Pancreas (tissue), 10 donors: ENCODE data around the gene P2RX3. TPM values are rescaled to one million over a fixed set of nuclear protein-coding genes. Genes with fewer than 3 reads are reported as not detected.
A peak's percentile ranks its signal among the peaks of the same experiment; 100 is the strongest.

Experiments
- ATAC-seq, 4 donors: fragments of 200-7000 bp; cut with Tn5 transposase; one replicate each; pipeline versions ENCODE4 v1.8.0 to v1.9.1; 2020; ENCODE audit warnings: mild to moderate bottlenecking in 4 of 4, moderate library complexity in 4 of 4
- DNase-seq, 6 donors: peaks; one replicate each; pipeline ENCODE4 v3.0.0-alpha.2; 2020
- FAIRE-seq: peaks from 2 replicates; lab custom pipeline; 2012; peaks lifted over from hg19 to GRCh38; lab: Jason Lieb, UNC
- H3K27ac ChIP-seq, 4 donors: fragments of 200-600 bp; sonication (generic); 1 replicate in 3 of 4; 2 replicates in 1 of 4; pipeline versions ENCODE4 v1.5.0 to v1.8.0; 2020
- H3K27me3 ChIP-seq, 4 donors: fragments of 200-600 bp; one replicate each; pipeline ENCODE4 v1.8.0; 2021
- H3K36me3 ChIP-seq, 3 donors: fragments of 200-600 bp; sonication (generic) in 1 of 3; one replicate each; pipeline versions ENCODE4 v1.5.0 to v1.8.0; 2020 to 2021
- H3K4me1 ChIP-seq, 3 donors: fragments of 200-600 bp; one replicate each; pipeline ENCODE4 v1.8.0; 2021
- H3K4me3 ChIP-seq, 4 donors: fragments of 200-600 bp; sonication (generic) in 2 of 4; one replicate each; pipeline versions ENCODE4 v1.5.0 to v1.8.0; 2020 to 2021
- H3K9me3 ChIP-seq, 4 donors: fragments of 200-600 bp; one replicate each; pipeline ENCODE4 v1.8.0; 2021
- WGBS, 2 donors: extraction: QIAGEN DNeasy Blood & Tissue Kit; methylation state at CpG; one replicate each; pipeline ENCODE4 v1.1.7; 2013; 5-methylcytosine and 5-hydroxymethylcytosine counted together
- intact Hi-C, 3 donors: fragments of 100-400 bp; cut with DNase I; formaldehyde crosslinking; loops; one replicate each; pipeline versions ENCODE4 v1.11.1 to v1.14.2; 2022
- polyA plus RNA-seq, 2 donors: library from polyadenylated mRNA; stranded (reverse); fragments of 200-250 nt; gene quantifications; one replicate each; pipeline ENCODE4 v1.2.3, GENCODE V29; 2013
- total RNA-seq, 6 donors: library from RNA; stranded (reverse); fragmentation: NEBNext Ultra II Directional in 4 of 6; extraction: Animal tissue kit (Norgen Biotek cat#: 25700) in 4 of 6; gene quantifications; one replicate each; pipeline versions ENCODE4 v1.2.1 to v1.2.4, GENCODE V29; 2021 to 2023
- TF ChIP-seq, protein P1 (sequence below), 4 donors: fragments of 200-600 bp; sonication (generic) in 3 of 4; IDR thresholded peaks; one replicate each; pipeline versions ENCODE4 v1.5.0 to v1.8.0; 2021; ENCODE audit warnings: antibody characterized with exemption in 4 of 4
- donor health status: healthy with polysubstance abuse.
- donor health status: DM: no; HTN: no; CAD: no; lungs with moderate emphysema.
- donor health status: DM: no; HTN: no; CAD: no.
- donor health status: control.
- donor health status: control.
- donor health status: Bipolar disorder and iron deficiency.
- donor health status: DM: yes; HTN: yes; CAD: no.
- donor health status: DM: no; HTN: no; CAD: no.
- donor health status: DM: no; HTN: no; CAD: no.
- donor health status: DM: yes; HTN: yes; CAD: no.

Gene P2RX3
- total and polyA plus RNA-seq, 8 donors, result 0.07 to 0.16 (median 0.16) TPM; not detected in 5

DNA sequence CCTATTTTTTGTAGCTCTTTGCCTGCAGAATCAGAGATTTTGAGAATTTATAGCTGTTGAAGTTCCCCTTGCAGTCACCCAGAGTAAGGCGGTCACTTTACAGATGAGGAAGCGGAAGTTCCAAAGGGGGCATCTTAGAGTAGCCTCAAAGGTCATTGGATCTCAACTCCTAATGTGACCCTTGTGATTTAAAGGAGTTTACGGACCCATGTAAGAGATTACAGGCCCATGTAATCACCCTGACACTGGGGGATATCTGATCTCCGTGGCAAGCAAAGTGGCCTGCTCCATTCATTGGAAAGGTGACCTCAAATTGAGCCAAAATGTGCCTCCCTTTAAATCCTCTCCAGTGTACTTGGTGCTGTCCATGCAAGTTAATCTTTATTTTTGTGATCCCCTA lies 15.7 kb downstream of the P2RX3 start:
- no peak overlapping the region for H3K27ac ChIP-seq
- no peaks in the 10 kb centered on the region for H3K9me3 ChIP-seq
- TF ChIP-seq, protein P1, sequence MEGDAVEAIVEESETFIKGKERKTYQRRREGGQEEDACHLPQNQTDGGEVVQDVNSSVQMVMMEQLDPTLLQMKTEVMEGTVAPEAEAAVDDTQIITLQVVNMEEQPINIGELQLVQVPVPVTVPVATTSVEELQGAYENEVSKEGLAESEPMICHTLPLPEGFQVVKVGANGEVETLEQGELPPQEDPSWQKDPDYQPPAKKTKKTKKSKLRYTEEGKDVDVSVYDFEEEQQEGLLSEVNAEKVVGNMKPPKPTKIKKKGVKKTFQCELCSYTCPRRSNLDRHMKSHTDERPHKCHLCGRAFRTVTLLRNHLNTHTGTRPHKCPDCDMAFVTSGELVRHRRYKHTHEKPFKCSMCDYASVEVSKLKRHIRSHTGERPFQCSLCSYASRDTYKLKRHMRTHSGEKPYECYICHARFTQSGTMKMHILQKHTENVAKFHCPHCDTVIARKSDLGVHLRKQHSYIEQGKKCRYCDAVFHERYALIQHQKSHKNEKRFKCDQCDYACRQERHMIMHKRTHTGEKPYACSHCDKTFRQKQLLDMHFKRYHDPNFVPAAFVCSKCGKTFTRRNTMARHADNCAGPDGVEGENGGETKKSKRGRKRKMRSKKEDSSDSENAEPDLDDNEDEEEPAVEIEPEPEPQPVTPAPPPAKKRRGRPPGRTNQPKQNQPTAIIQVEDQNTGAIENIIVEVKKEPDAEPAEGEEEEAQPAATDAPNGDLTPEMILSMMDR (IDR thresholded peaks at IDR 0.05), result no peak
- no peaks in the 10 kb centered on the region for H3K36me3 ChIP-seq
- DNase-seq (no peak), ATAC-seq (no peak), FAIRE-seq (no peak)
- H3K4me1 ChIP-seq, result peaks cover 0 to 8% (median 0%) of the 10 kb centered on the region in 3 donors
- intact Hi-C loops, result no loop called here
- 77 to 86% methylated on average over 4 of the region's 4 CpGs for WGBS, 2 donors
- no peaks in the 10 kb centered on the region for H3K27me3 ChIP-seq
- no peak overlapping the region for H3K4me3 ChIP-seq

DNA sequence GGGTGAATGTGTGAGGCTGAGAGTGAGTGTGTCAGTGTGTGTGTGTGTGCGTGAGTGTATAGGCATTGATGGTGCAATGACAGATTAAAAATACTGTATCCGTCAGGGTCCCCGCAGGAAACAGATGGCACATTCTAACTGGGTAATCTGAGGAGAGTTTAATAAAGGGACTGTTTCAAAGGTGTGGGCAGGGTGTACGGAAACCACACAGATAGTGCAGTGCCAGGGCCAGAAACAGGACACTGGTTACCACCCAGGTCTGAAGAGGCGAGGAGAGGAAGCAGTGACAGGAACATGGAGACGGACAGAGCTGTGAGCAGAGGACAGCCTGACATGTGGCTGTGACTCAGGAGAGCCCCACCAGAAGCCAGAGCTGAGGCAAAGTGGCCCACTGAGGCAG lies 16.5 kb downstream of the P2RX3 start:
- Histone ChIP-seq H3K27me3 (no peaks in the 10 kb centered on the region), H3K4me1 (peaks cover 0 to 8% (median 0%) of the 10 kb centered on the region in 3 donors), H3K36me3 (no peaks in the 10 kb centered on the region), H3K9me3 (no peaks in the 10 kb centered on the region), H3K4me3 (no peak overlapping the region), H3K27ac (no peak overlapping the region)
- WGBS, 2 donors, result 85% methylated on average over 6 of the region's 6 CpGs
- TF ChIP-seq, protein P1 (IDR thresholded peaks at IDR 0.05), result no peak
- intact Hi-C loops, result no loop called here
- no peak for DNase-seq
- FAIRE-seq, result no peak
- ATAC-seq, result peak in 1 of 4 donors; percentile 12

DNA sequence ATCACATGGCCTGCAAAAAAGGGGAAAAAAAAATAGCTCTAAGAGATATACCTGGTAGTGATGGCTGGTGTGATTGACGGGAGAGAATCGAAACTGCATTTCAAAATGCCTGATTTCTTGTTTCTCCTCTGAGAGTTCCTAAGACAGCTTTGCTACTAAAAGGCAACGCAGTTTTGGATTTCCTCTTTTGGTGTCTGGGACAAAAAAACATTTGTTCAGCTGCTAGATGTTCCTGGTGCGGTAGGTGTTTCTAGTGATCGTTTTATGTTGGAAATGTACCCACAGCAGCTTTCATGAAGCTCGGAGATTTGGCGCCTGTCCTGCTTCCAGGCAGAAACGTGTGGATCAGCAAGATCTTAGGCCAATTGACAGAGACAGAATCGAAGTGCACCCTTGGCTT lies 18.1 kb downstream of the P2RX3 start:
- Histone ChIP-seq H3K4me3 (no peak overlapping the region), H3K4me1 (peaks cover 0 to 8% (median 0%) of the 10 kb centered on the region in 3 donors), H3K36me3 (no peaks in the 10 kb centered on the region), H3K9me3 (no peaks in the 10 kb centered on the region), H3K27me3 (no peaks in the 10 kb centered on the region), H3K27ac (peak overlapping the region in 2 of 4 donors; percentile 5 to 50)
- DNase-seq, result no peak
- intact Hi-C loops, result no loop called here
- TF ChIP-seq, protein P1 (IDR thresholded peaks at IDR 0.05), result no peak
- no peak for ATAC-seq
- WGBS, 2 donors, result 34 to 35% methylated on average over 9 of the region's 9 CpGs
- FAIRE-seq, result no peak

DNA sequence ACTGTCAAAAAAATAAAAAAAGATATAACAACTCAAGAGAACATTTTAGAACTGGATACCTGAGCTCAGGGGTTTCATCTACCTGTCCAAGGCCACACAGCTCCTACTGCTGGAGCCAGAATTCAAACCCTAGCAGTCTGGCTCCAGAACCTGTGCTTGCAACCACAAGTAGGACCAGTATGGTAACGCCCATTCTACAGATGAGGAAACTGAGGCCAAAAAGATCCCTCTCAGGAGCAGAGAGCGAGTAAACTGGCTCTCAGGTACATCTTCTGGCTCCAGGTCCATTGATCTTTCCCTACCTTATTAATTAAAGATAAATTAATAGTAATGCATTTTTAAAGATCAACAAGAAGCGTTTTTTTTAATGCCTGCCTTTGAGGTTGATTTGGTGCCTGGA lies 19.2 kb downstream of the P2RX3 start:
- no peak for DNase-seq
- Histone ChIP-seq H3K36me3 (no peaks in the 10 kb centered on the region), H3K4me1 (peaks cover 0 to 8% (median 0%) of the 10 kb centered on the region in 3 donors), H3K27ac (peak overlapping the region in 1 of 4 donors; percentile 47), H3K4me3 (no peak overlapping the region), H3K9me3 (no peaks in the 10 kb centered on the region), H3K27me3 (no peaks in the 10 kb centered on the region)
- FAIRE-seq, result no peak
- intact Hi-C loops, result no loop called here
- ATAC-seq, result no peak
- 81 to 83% methylated on average over 3 of the region's 3 CpGs for WGBS, 2 donors
- TF ChIP-seq, protein P1 (IDR thresholded peaks at IDR 0.05), result no peak

DNA sequence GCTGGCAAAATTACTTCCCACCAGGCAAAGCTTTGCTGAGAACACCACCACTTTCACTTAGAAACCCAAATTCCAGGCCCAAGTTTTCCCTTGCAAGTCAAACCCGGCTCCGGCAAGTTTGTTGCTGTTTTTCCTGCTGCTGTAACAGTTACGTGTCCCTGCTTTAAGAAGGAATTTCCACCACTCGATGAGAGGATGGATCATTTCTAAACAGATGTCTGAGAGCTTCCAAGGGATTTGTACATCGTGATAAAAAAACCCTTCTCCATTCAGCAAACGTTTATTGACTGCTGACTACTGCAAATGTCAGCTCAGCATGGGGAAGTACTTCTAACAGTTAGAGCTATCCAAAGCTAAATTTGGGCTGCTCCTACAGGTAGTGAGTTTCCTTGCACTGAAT lies 19.7 kb downstream of the P2RX3 start:
- intact Hi-C loops, result no loop called here
- WGBS, 2 donors, result 57 to 58% methylated on average over 6 of the region's 6 CpGs
- Histone ChIP-seq H3K9me3 (no peaks in the 10 kb centered on the region), H3K27me3 (no peaks in the 10 kb centered on the region), H3K4me1 (peaks cover 0 to 8% (median 0%) of the 10 kb centered on the region in 3 donors), H3K27ac (peak overlapping the region in 2 of 4 donors; percentile 42 to 47), H3K36me3 (no peaks in the 10 kb centered on the region), H3K4me3 (no peak overlapping the region)
- no peak for DNase-seq
- TF ChIP-seq, protein P1 (IDR thresholded peaks at IDR 0.05), result no peak
- FAIRE-seq, result no peak
- ATAC-seq, result no peak
